ENCODE results near the gene ACTN1.

- no peak for TF ChIP-seq SUZ12 (IDR thresholded peaks at IDR 0.05; ENCODE audit: extremely low read depth, insufficient read depth, insufficient read length)
- no peak for TF ChIP-seq YY1 (IDR thresholded peaks at IDR 0.05; ENCODE audit: insufficient read depth, insufficient read length)
Measured at GRCh38 chr14:68935761-68936214, 43.3 kb downstream of the ACTN1 start.

Data from NT2/D1 (cell line).